ENCODE results near the gene FSTL1.

DNA sequence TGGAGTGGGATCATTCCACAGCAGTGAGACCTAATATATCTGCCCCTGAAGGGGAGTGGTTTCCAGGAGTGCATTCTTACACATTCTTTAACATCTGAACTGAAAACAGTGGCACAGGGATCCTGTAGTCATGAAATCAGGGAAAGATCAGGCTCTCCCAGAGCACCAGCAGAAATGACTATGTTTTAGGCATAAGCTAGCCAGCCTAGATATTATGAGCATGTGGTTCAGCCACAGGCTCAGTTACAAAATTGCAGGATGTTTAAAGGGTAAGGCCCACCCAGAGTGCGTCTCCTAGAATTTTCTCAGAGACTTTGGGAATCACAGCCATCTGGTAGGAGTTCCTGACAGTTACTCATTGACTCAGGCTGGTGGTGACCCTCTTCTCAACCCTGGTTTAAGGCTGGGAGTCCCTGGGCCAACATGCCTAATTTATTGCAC, 20.9 kb downstream of the FSTL1 start:
- no peak for TF ChIP-seq POLR2A (IDR thresholded peaks at IDR 0.05)
- TF ChIP-seq, protein P1, sequence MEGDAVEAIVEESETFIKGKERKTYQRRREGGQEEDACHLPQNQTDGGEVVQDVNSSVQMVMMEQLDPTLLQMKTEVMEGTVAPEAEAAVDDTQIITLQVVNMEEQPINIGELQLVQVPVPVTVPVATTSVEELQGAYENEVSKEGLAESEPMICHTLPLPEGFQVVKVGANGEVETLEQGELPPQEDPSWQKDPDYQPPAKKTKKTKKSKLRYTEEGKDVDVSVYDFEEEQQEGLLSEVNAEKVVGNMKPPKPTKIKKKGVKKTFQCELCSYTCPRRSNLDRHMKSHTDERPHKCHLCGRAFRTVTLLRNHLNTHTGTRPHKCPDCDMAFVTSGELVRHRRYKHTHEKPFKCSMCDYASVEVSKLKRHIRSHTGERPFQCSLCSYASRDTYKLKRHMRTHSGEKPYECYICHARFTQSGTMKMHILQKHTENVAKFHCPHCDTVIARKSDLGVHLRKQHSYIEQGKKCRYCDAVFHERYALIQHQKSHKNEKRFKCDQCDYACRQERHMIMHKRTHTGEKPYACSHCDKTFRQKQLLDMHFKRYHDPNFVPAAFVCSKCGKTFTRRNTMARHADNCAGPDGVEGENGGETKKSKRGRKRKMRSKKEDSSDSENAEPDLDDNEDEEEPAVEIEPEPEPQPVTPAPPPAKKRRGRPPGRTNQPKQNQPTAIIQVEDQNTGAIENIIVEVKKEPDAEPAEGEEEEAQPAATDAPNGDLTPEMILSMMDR (IDR thresholded peaks at IDR 0.05) = no peak
